SJSA1 (cell line): ENCODE data around the gene HSFX1. TPM values are rescaled to one million over a fixed set of nuclear protein-coding genes. Genes with fewer than 3 reads are reported as not detected.
"Not testable (repeated sequence)": the region's sequence is repeated elsewhere in the genome, so short reads cannot be mapped to it uniquely, and the experiment has no call there.

Experiments used
- DNase-seq, 2 experiments: peaks; one replicate each; pipeline ENCODE4 v3.0.0-alpha.2; 2015 to 2020; ENCODE audit warnings: low spot score in 2 of 2, low read depth in 1 of 2
- H3K27ac ChIP-seq: fragments of 250-450 bp; sonication (Bioruptor Pico); 2 replicates; pipeline ENCODE4 v1.5.1; 2020; ENCODE audit warnings: mild to moderate bottlenecking, moderate library complexity
- H3K27me3 ChIP-seq: fragments of 250-450 bp; sonication (Bioruptor Pico); replicated peaks from 2 replicates; pipeline ENCODE4 v1.5.1; 2020; ENCODE audit warnings: mild to moderate bottlenecking, moderate library complexity
- H3K36me3 ChIP-seq: fragments of 250-450 bp; sonication (Bioruptor Pico); 2 replicates; pipeline ENCODE4 v1.5.1; 2020; ENCODE audit warnings: mild to moderate bottlenecking
- H3K4me1 ChIP-seq: fragments of 250-450 bp; sonication (Bioruptor Pico); replicated peaks from 2 replicates; pipeline ENCODE4 v1.6.1; 2021; ENCODE audit warnings: mild to moderate bottlenecking
- H3K4me3 ChIP-seq: fragments of 250-450 bp; sonication (Bioruptor Pico); 2 replicates; pipeline ENCODE4 v1.5.1; 2020; ENCODE audit warnings: mild to moderate bottlenecking
- H3K9me3 ChIP-seq: fragments of 250-450 bp; sonication (Bioruptor Pico); replicated peaks from 2 replicates; pipeline ENCODE4 v1.5.1; 2020; ENCODE audit warnings: mild to moderate bottlenecking
- total RNA-seq: library from RNA; depleted of rRNA; stranded (reverse); fragments of >200 nt; shearing (Covaris generic); gene quantifications from 2 replicates; pipeline ENCODE4 v1.2.3, GENCODE V29; 2014; rRNA removed

Gene HSFX1
- total RNA-seq = 0.69 and 1.5 TPM in 2 replicates

GRCh38 chrX:149773768-149774167 lies at the start of gene HSFX1:
Gene HSFX1, plus strand, starts transcription at chrX:149774068. Its CDS starts 614 bp downstream, at chrX:149774682.
- H3K4me3 ChIP-seq, H3K9me3 ChIP-seq, H3K4me1 ChIP-seq, H3K27ac ChIP-seq, DNase-seq, H3K36me3 ChIP-seq, H3K27me3 ChIP-seq: not testable (repeated sequence)

- not testable (repeated sequence) for H3K4me3 ChIP-seq, H3K4me1 ChIP-seq, H3K27ac ChIP-seq, H3K27me3 ChIP-seq, H3K9me3 ChIP-seq, H3K36me3 ChIP-seq, DNase-seq
Observed at GRCh38 chrX:149727308-149727707, 46.6 kb upstream of the HSFX1 start.

GRCh38 chrX:149742269-149742668 lies 31.6 kb upstream of the HSFX1 start:
- H3K4me1 ChIP-seq, H3K27me3 ChIP-seq, H3K4me3 ChIP-seq, DNase-seq, H3K36me3 ChIP-seq, H3K9me3 ChIP-seq, H3K27ac ChIP-seq: not testable (repeated sequence)

- H3K36me3 ChIP-seq, H3K9me3 ChIP-seq, H3K4me3 ChIP-seq, DNase-seq, H3K4me1 ChIP-seq, H3K27me3 ChIP-seq, H3K27ac ChIP-seq: not testable (repeated sequence)
Observed at GRCh38 chrX:149746390-149747007, 27.4 kb upstream of the HSFX1 start.

GRCh38 chrX:149757206-149758067 lies 16.4 kb upstream of the HSFX1 start:
- Histone ChIP-seq H3K27me3 (no peaks in the 10 kb centered on the region), H3K4me3 (no peak overlapping the region), H3K9me3 (no peaks in the 10 kb centered on the region), H3K4me1 (no peaks in the 10 kb centered on the region), H3K36me3 (no peaks in the 10 kb centered on the region), H3K27ac (no peak overlapping the region)
- no peak for DNase-seq

- H3K9me3 ChIP-seq = no peaks in the 10 kb centered on the region
- no peaks in the 10 kb centered on the region for H3K27me3 ChIP-seq
- no peaks in the 10 kb centered on the region for H3K4me1 ChIP-seq
- no peak overlapping the region for H3K4me3 ChIP-seq
- H3K36me3 ChIP-seq = no peaks in the 10 kb centered on the region
- DNase-seq = no peak
- no peak overlapping the region for H3K27ac ChIP-seq
Observed at GRCh38 chrX:149758068-149758714, 15.7 kb upstream of the HSFX1 start.

- not testable (repeated sequence) for H3K27ac ChIP-seq, H3K9me3 ChIP-seq, H3K4me1 ChIP-seq, H3K4me3 ChIP-seq, H3K27me3 ChIP-seq, DNase-seq, H3K36me3 ChIP-seq
Observed at GRCh38 chrX:149758715-149759078, 15.2 kb upstream of the HSFX1 start.

- H3K27ac ChIP-seq = no peak overlapping the region
- H3K36me3 ChIP-seq = no peaks in the 10 kb centered on the region
- H3K4me3 ChIP-seq = no peak overlapping the region
- no peak for DNase-seq
- no peaks in the 10 kb centered on the region for H3K9me3 ChIP-seq
- no peaks in the 10 kb centered on the region for H3K4me1 ChIP-seq
- no peaks in the 10 kb centered on the region for H3K27me3 ChIP-seq
Observed at GRCh38 chrX:149759824-149760223, 14.0 kb upstream of the HSFX1 start.

- H3K27ac ChIP-seq = no peak overlapping the region
- no peak for DNase-seq
- no peaks in the 10 kb centered on the region for H3K36me3 ChIP-seq
- no peaks in the 10 kb centered on the region for H3K9me3 ChIP-seq
- H3K4me3 ChIP-seq = no peak overlapping the region
- no peaks in the 10 kb centered on the region for H3K27me3 ChIP-seq
- H3K4me1 ChIP-seq = no peaks in the 10 kb centered on the region
Observed at GRCh38 chrX:149760965-149761364, 12.9 kb upstream of the HSFX1 start.

GRCh38 chrX:149761858-149762674 lies 11.8 kb upstream of the HSFX1 start:
- H3K4me3 ChIP-seq, H3K9me3 ChIP-seq, H3K36me3 ChIP-seq, DNase-seq, H3K27me3 ChIP-seq, H3K27ac ChIP-seq, H3K4me1 ChIP-seq: not testable (repeated sequence)

GRCh38 chrX:149762696-149763614 lies 10.9 kb upstream of the HSFX1 start:
- Histone ChIP-seq H3K36me3 (no peaks in the 10 kb centered on the region), H3K27ac (no peak overlapping the region), H3K9me3 (no peaks in the 10 kb centered on the region), H3K4me3 (no peak overlapping the region), H3K27me3 (no peaks in the 10 kb centered on the region), H3K4me1 (no peaks in the 10 kb centered on the region)
- DNase-seq = no peak

GRCh38 chrX:149770344-149770743 lies 3.5 kb upstream of the HSFX1 start:
- not testable (repeated sequence) for H3K27me3 ChIP-seq, H3K9me3 ChIP-seq

GRCh38 chrX:149773026-149773425 lies 842 bp upstream of the HSFX1 start:
- not testable (repeated sequence) for DNase-seq, H3K9me3 ChIP-seq, H3K36me3 ChIP-seq, H3K4me1 ChIP-seq, H3K4me3 ChIP-seq, H3K27ac ChIP-seq, H3K27me3 ChIP-seq

More at GRCh38 chrX:149770344-149770743, 3.5 kb upstream of the HSFX1 start:
- H3K27ac ChIP-seq, H3K4me3 ChIP-seq, DNase-seq, H3K36me3 ChIP-seq, H3K4me1 ChIP-seq: not testable (repeated sequence)
